GM19452 (cell line): Measurements from ENCODE around the gene PSD4.

Source experiments
- ATAC-seq: cut with Tn5 transposase; IDR thresholded peaks from one replicate; pipeline ENCODE4 v1.9.1; 2021; ENCODE audit not compliant: unreplicated experiment

PSD4 gene

GRCh38 chr2:113219889-113220641 is 46.3 kb downstream of the PSD4 start:
- no peak for ATAC-seq

GRCh38 chr2:113220970-113221708 is 47.4 kb downstream of the PSD4 start:
- ATAC-seq, result no peak

- ATAC-seq, result no peak
Observed at GRCh38 chr2:113221846-113222245, 48.1 kb downstream of the PSD4 start.

- ATAC-seq, result no peak
Observed at GRCh38 chr2:113223813-113224212, 50.0 kb downstream of the PSD4 start.

GRCh38 chr2:113224647-113225236 is 51.0 kb downstream of the PSD4 start:
- no peak for ATAC-seq

GRCh38 chr2:113225263-113226259 is 51.8 kb downstream of the PSD4 start:
- no peak for ATAC-seq

GRCh38 chr2:113226462-113226861 is 52.7 kb downstream of the PSD4 start:
- ATAC-seq, result no peak

GRCh38 chr2:113227290-113227689 is 53.5 kb downstream of the PSD4 start:
- no peak for ATAC-seq

GRCh38 chr2:113227698-113228097 is 53.9 kb downstream of the PSD4 start:
- no peak for ATAC-seq

GRCh38 chr2:113228351-113228750 is 54.6 kb downstream of the PSD4 start:
- ATAC-seq, result no peak

GRCh38 chr2:113228991-113229716 is 55.4 kb downstream of the PSD4 start:
- no peak for ATAC-seq

- no peak for ATAC-seq
Observed at GRCh38 chr2:113229795-113230194, 56.0 kb downstream of the PSD4 start.

- ATAC-seq, result no peak
Observed at GRCh38 chr2:113230531-113230930, 56.8 kb downstream of the PSD4 start.

GRCh38 chr2:113231064-113231463 is 57.3 kb downstream of the PSD4 start:
- ATAC-seq, result no peak

- no peak for ATAC-seq
Observed at GRCh38 chr2:113232123-113232522, 58.4 kb downstream of the PSD4 start.

GRCh38 chr2:113232740-113233139 is 59.0 kb downstream of the PSD4 start:
- ATAC-seq, result no peak

- no peak for ATAC-seq
Observed at GRCh38 chr2:113233593-113234550, 60.1 kb downstream of the PSD4 start.

- ATAC-seq, result no peak
Observed at GRCh38 chr2:113234721-113235346, 61.1 kb downstream of the PSD4 start.
